Activated CD4-positive, alpha-beta T cell treated with anti-CD3 and anti-CD28 coated beads for 24 hours (primary cell): Measurements from ENCODE around the gene KCNQ4.

ENCODE experiments used
- DNase-seq, 2 donors: peaks; one replicate each; pipeline ENCODE4 v3.0.0-alpha.2; 2020; ENCODE audit warnings: low read depth in 2 of 2

KCNQ4 gene

DNA sequence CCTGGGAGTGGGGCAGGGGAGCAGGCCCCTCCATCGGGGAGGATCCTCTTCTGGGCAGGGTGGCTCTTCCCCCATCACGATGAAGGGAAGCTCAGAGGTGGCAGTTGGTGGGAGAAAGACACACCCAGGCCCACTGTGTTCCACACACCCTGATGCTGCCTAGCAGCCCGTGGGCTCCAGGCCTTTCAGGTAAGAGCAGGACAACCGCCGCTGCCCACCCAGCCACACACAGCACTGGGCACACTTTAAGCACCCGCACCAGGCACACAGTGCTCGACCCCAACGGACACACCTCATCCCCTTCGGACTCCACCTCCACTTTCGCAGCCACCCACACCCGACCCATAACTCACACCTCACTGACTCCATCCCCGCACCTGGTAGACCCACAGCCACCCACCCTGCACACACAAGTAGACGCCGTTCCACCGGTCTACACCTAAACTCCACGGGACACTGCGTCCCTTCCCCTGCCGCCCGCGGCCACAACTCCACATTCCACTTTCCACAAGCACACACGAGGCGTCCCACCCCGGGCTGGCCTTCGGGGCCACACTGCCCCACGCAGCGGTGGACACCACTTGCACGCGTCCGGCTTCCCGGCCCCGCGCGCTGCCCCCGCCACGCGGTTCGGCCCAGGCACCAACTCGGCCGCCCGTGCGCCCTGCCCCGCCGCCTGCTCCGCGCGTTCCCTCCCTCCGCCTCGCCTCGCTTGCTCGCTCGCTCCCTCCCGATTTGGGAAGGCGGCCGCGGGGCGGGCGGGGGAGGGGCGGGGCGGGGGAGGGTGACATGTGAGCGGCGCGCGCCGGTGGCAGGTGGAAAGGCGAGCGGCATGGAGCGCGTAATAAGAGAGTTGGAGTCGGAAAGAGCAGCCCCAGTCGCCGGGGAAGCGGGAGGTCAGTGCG lies at the start of gene KCNQ4:
TSS of gene KCNQ4 (plus strand) at position 787 of the 905 bp plus-strand sequence. CDS start 307 bp downstream, outside the sequence.
- peak in 1 of 2 donors; percentile 22 for DNase-seq

DNA sequence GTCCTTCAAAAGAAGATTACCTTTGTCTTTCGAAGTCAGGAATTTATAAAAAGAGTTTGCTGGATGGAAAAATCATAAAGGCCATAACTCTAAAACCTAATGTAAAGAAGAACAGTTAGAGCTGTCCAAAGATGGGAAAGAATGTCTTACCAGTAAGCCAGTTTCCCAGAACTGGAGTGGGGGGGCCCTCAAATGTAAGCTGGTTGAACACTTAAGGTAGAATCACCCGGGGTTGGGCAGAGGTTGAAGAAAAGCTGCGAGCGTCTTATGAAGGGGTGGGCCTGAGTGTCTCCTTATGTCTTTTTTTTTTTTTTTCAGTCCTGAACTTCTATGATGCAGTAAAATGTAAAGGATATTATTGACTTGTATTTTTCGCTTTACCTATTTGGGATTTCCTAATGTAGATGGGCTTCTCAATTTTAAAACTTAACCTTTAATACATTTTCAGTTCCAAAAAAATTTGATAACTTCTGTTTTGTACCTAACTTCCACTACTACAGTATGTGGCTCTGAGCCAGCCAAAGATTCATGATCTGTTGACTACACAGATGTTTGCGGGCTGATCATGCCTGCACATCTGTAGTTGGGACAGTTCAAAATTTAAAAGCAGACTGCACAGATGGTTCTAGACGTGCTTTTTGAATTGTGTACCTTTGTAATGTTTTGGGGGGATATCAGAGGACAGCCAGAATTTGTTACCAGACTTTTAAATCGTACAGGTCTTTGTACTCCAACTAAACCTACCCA lies 48.5 kb upstream of the KCNQ4 start:
- DNase-seq: no peak

DNA sequence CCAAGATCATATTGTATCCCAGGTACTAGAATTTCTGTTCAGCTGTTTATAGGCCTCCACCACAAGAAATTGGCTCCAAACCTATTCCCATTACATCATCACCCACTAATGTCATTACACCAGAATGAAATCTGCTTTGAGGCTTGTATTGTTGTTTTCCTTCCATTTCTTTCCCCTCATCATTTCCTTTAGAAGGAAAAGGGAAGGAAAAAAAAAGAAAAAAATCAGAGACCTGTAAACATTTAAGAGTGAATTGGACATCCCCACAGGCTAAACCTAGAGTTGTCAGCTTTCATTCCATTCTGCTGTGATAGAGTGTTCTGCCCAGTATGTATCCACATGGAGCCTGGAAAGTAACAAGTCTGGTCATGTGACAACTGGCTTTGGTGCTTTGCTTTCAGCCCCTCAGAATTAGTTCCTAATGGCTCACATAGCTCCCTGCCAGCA lies 47.5 kb upstream of the KCNQ4 start:
- no peak for DNase-seq

DNA sequence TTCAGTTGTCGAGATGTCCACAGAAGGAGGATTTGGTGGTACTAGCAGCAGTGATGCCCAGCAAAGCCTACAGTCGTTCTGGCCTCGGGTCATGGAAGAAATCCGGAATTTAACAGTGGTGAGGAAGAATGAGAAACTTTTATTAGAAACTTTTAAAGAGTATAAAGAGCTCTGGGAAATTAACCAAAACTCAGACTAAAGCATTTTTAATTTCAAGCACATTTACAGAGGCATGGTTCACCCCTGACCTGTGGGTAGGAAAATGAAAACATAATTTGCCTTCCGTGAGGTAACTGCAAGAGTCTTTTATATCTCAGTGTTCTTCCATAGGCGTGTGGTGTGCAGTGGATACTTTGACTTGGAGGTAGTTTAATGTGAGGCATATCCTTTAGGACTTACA lies 44.8 kb upstream of the KCNQ4 start:
- DNase-seq: no peak

DNA sequence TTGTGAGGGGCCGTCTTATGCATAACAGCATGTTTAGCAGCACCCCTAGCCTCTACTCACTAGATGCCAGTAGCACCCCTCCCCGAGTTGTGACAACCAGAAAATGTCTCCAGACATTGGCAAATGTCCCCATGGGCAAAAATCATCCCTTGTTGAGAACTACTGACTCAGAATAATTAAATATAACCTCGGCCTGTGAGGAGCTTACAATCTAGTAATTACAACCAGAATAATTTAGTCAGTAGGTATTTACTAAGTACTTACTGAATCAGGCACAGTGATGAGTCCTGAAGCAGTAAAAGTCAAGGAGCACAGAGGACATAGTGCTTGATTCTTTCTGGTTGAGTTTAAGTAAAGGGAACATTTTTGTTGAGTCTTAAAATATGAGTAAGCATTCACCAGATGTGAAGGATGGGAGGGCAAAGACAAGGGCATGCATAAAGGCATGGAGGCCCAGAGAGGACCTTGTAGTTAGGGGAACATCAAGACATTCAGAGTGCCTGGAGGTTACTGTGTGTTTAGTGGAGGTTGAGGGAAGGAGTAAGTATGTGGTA lies 44.1 kb upstream of the KCNQ4 start:
- no peak for DNase-seq

DNA sequence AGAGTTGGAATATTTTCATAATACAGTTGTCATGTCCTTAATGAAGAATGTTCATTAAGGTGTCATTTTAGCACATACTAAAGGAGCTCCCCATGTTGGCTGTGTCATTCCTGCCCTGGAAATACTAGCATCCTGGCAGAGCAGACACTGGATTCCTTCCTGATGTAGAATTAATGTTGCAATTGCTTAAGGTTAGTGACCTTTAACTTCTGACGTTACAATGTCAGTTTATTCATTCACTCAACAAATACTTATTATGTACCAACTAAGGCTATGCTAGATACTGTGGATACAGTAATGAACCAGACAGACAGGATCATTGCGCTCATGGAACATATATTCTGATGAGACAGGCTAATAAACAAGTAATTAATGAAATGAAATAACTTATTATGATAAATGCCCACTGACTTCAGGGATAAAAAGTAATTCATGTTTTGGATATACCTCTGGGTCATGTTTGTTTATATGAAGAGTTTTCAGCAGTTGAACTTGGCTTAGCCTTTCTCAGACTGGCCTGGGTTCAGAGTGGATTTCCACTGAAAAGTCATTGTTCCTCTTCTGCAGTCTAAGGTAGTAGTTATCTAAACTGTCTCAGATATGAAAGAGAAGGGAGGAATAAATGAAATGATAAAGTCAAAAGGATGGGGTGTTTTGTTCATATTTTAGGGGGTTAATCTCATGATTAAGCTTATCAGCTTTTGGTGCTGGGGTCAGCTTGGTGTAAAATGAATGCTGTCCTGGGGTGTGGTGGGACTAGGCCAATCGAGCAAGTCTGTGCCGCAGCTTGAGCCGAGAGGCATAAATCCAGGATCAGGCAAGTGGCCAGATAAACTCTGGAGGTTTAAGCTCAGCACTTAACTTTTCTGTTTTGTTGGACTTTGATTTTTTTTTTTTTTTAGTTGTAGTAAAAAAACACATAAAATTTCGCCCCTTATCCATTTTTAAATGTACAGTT lies 43.3 kb upstream of the KCNQ4 start:
- DNase-seq: no peak

DNA sequence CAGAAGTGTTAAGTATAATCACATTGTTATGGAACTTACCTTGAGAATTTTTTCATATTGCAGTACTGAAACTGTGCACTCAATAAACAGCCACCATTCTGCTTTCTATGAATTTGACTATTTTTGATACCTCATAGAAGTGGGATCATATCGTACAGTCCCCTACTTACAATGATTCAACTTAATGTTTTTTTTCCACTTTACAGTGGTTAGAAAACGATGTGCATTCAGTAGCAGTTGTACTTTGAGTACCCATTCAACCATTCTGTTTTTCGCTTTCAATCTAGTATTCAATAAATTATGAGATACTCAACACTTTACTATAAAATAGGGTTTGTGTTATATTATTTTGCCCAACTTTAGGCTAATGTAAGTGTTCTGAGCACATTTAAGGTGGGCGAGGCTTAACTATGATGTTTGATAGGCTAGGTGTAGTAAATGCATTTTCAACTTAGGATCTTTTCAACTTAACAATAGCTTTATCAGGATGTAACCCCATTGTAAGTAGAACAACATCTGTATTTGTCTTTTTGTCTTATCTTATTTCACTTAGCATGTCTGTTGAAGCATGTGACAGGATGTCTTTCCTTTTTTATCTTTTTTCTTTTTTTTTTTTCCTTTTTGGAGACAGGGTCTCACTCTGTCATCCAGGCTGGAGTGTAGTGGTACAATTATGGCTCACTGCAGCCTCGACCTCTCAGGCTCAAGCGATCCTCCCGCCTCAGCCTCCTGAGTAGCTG lies 42.4 kb upstream of the KCNQ4 start:
- DNase-seq: no peak

DNA sequence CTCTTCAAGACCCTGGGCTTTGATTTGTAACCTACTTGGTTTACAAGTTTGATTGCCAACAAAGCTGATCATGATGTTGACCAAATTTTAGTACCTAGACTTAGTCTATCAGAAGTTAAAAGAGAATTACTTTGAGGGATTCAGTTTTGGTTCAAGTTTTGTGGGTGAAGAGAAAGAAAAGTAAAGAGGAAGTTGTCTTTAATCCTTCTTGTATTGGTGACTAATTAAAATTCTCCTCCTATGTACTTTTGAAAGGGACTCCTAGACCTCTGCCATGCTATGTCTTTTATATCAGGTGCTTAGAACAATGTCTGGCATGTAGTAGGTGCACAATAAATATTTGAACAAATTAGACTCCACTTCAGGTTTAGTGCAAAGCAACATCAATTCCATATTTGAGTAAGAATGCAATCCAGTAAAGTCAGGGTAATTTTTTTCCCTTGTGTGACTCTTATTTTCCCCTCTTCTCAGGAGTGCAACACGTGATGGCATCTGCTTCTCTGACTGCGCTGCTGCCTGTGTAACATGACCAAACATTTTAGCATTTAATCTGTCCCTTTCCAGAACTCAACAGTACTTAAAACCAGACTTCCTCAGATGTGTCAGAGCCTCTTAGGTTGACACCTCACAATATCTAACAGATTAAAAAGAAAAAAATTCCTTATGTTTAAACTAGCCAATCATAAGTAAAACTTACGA lies 41.1 kb upstream of the KCNQ4 start:
- DNase-seq: no peak

DNA sequence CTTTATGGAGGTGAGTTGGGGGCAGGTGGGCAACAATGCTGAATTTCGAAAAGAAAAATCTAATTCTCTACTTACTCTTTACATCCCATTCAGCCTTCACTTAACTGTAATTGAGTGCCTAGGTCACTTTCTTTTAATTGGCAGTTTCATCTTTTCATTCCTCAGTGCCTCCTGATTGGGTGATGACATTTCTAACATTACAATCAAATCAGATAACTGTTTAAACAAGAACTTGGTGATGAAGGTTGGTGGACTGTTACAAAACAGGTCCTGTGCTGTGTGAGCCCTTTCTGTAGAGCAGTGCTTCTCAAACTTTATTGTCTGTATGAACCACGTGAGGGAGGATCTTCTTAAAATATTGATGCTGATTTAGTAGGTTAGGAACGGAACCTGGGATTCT lies 40.1 kb upstream of the KCNQ4 start:
- DNase-seq: no peak

DNA sequence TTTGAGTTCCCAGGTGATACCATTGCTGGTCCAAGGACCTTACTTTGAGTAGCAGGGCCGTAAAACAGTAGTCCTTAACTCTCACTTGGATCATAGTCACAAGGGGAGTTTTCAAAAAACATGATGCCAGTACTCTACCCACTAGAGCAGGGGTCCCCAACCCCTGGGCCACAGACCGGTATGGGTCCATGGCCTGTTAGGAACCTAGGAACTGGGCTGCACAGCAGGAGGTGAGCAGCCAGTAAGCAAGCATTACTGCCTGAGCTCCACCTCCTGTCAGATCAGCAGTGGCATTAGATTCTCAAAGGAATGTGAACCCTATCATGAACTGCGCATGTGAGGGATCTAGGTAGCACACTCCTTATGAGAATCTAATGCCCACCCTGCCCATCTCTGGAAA lies 39.7 kb upstream of the KCNQ4 start:
- DNase-seq: no peak

DNA sequence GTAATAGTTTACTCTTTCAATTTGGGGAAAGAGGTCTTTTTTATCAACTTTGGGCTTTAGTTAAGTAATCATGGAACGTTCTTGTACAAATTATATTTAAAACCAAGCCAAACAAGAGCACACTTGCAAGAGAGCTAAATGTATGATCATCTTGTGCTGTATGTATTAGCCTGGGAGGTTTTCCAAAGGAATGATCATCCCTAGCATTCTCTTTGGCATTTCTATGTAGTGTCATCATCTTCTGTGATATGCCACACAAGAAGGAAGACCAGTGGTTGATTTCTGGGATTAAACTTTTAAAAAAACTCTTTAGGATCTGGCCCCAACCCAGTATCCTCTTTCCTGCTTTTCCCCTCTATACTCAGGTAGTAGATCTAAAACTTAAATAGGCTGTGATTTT lies 38.4 kb upstream of the KCNQ4 start:
- DNase-seq: no peak

DNA sequence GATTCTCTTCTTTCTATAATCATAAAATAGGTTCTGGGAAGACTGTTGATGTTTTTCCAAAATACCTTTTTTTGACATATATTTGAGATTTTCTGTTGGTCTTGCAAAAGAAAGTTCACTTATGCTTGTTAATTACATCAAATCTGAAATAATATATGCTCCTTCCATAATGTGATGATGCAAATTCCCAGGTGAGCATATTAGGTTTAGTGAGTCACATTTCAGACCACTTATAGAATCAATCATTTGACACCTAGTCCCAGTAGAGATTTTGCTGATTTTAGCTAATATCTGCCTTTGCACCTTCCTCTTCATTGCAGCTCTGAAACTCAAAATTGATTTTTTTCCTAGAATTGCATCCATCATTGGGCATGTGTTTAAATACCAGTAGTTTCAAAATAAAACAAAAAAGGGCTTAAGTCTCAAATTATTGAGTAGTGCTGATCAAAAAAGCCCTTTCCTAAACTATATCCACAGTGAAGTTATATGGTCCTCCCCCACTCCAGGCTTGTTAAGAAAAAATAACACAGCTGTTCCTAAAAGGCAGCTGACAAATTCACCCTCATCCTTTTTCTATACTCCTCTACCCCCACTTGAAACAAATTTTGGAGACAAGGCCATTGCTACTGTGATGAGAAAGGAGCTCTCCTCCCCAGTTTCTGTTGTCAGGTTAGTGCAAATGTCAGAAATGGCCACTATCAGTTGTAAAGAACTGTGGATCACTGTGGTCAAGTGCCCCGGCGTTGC lies 37.1 kb upstream of the KCNQ4 start:
- DNase-seq: no peak

DNA sequence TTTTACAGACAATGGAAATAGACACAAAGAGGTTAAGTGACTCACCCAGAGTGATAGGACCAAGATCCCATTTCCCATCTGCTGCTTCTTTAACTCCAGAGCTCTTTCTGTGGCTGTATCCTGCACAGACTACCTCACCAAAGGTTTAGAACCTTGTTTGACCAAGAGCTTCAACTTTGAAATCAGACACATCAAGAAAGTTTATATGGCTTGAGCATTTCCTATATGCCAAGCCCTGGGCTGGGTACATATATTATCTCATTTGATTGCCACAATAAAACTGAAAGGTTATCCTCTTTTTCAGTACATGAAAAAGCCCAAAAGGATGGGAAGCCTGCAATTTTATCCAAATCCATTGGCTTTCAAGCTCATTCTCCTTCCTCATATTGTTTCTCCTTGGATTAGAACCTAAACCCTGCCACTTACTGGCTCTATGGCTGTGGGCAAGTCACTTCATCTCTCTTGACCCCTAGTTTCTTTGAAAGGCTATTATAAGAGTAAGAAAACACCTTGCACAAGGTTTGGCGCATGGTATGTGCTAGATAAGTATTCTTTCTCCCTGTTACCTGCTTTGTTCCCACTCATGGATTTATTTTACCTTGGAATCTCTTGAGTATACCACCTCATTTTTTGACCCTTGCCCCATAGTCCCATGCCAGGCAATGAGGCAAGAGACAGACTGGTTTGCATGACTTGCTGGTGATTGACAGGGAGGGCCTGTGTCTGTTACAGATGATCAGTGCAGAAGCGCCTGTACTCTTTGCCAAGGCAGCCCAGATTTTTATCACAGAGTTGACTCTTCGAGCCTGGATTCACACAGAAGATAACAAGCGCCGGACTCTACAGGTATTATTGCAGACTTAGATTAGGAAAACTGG lies 34.5 kb upstream of the KCNQ4 start:
- DNase-seq: no peak

DNA sequence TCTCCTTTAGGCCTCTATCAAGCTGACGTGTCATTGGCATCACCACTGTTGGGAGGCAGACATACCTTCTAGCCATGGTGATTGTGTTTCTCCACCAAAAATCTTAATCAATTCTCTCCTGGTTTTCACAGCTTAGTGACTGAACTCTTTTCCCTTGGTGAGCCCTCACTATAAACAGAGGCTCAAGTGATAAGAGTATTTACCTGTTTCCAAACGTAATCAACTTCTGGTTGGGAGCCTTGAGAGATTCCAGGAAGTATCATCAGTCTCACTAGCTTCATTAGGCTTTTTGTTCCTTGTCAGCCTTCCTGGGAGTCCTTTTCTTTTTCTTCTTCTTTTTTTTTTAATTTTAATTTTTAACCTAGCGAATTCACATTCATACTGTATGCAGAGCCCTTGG lies 33.8 kb upstream of the KCNQ4 start:
- DNase-seq: no peak

DNA sequence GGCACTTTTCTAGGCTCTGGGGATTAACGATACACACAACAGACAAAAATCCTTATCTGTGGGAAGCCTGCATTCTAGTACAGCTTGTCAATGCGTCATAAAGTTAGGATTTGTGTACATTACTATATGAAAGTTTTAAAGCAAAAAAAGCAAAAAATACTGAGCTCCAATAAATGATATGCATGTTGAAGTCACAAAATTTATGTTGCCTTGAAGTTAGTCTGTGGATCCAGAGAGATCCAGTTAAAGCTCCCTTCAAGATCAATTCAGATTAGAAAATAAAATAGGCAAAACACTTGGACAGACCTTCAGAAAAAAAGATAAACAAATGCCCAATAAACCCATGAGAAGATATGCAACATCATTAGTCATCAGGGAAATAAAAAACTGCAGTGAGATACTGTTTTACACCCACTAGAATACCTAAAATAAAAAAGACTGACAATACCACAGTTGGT lies 33.1 kb upstream of the KCNQ4 start:
- DNase-seq: no peak

DNA sequence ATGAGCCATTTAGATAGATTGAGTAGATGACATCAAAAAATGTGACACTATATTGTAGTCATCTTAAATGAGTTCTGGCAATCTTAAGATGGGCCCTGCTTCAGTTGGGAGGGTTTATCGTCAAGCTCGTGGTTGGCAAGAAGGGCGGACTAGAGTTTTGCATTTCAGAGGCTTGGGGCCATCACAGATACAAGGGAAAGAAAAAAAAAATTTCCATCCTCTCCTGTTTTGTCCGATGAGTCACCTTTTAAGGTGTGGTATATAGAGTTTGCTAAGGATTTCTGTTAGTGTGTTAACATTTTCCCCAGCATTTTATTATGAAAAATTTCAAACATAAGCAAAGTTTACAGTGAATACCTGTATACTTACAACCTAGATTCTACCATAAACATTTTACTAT lies 31.8 kb upstream of the KCNQ4 start:
- DNase-seq: no peak

DNA sequence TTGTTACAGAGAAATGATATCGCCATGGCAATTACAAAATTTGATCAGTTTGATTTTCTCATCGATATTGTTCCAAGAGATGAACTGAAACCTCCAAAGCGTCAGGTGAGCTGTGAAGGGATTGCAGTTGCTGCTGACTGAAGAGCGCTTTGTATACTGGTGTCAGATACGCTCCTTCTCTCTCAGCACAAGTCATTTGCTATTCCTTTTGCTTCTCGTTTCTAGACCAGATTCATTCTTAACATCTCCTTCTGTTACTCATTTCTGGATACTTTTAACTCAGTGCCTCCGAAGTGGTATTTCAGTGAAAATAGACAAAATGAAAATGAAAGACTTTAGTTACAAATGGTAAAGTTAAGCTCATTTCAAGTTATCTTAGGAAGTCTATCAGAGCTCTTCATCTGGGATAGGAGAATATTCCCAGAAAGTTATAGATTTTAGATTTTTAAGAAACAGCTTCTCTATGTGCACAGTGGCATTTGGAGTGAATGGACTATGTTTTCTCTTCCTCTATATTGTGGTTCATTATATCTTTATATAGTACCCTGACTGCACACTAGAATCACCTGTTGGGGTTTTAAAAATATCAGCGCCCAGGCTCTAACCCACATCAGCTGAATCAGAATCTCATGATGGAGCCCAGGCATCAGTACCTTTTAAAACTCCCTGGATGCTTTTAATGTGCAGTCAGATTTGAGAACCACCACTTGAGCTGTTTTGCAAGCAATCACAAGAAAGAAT lies 30.3 kb upstream of the KCNQ4 start:
- no peak for DNase-seq

DNA sequence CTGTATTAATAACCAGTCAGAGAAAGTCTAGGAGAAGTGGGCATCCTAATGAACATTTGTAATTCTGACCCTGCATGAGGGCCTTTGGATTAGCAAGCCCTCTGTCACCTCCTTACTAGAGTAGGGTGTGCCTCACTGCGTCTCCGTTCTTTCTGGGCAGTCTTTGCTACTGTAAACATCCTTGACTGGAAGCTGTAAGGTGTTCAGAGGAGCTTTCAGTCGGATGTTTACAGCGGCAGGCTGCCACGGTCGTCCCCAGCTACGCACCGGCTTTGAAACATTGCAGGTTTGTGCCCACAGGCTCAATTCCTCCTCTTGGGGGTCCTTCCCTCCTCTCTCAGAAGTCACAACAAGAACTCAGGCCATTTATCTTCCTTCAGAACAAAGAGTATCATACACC lies 29.4 kb upstream of the KCNQ4 start:
- DNase-seq: no peak
